GM06990 (cell line): ENCODE measurements around the gene RPP40.

Experiments
- DNase-seq: peaks from one replicate; pipeline ENCODE4 v3.0.0-alpha.2; 2011; ENCODE audit not compliant: insufficient read length; ENCODE audit errors: extremely low read depth
- H3K27me3 ChIP-seq: replicated peaks from 2 replicates; pipeline ENCODE4 v1.6.0; 2011; ENCODE audit warnings: low read length; ENCODE audit not compliant: control insufficient read depth, insufficient read depth
- H3K36me3 ChIP-seq: 2 replicates; pipeline ENCODE4 v1.5.1; 2011; ENCODE audit warnings: low read length; ENCODE audit not compliant: control insufficient read depth, insufficient read depth
- H3K4me3 ChIP-seq: replicated peaks from 2 replicates; pipeline ENCODE4 v1.5.1; 2011; ENCODE audit warnings: low read depth, mild to moderate bottlenecking, control low read depth, low read length
- CTCF ChIP-seq: IDR thresholded peaks from 2 replicates; pipeline ENCODE4 v1.5.1; 2011; ENCODE audit warnings: low read length, control low read depth, mild to moderate bottlenecking, inconsistent platforms; ENCODE audit not compliant: insufficient read depth, poor library complexity, severe bottlenecking

The RPP40 gene

GRCh38 chr6:5003604-5004372 lies at the start of gene RPP40:
TSS of gene RPP40 (minus strand) at chr6:5004037. CDS start at chr6:5004002, 35 bp downstream.
- no peaks in the 10 kb centered on the region; the same call in 1 of the 2 replicates for H3K36me3 ChIP-seq
- DNase-seq: peak; percentile 99
- no peaks in the 10 kb centered on the region for H3K27me3 ChIP-seq
- peak; percentile 91 for TF ChIP-seq CTCF
- H3K4me3 ChIP-seq: peak within 1 kb of the TSS; percentile 65

GRCh38 chr6:5053038-5053437 lies 49.2 kb upstream of the RPP40 start:
- Histone ChIP-seq H3K36me3 (no peaks in the 10 kb centered on the region), H3K4me3 (no peak overlapping the region), H3K27me3 (no peaks in the 10 kb centered on the region)
- no peak for TF ChIP-seq CTCF
- DNase-seq: no peak

- H3K4me3 ChIP-seq: no peak overlapping the region
- no peak for DNase-seq
- TF ChIP-seq CTCF: no peak
- no peaks in the 10 kb centered on the region for H3K27me3 ChIP-seq
- no peaks in the 10 kb centered on the region for H3K36me3 ChIP-seq
Observed at GRCh38 chr6:5051394-5051793, 47.6 kb upstream of the RPP40 start.

GRCh38 chr6:5050009-5050408 lies 46.2 kb upstream of the RPP40 start:
- no peak for DNase-seq
- Histone ChIP-seq H3K27me3 (no peaks in the 10 kb centered on the region), H3K4me3 (no peak overlapping the region), H3K36me3 (no peaks in the 10 kb centered on the region)
- TF ChIP-seq CTCF: no peak

- Histone ChIP-seq H3K36me3 (no peaks in the 10 kb centered on the region), H3K27me3 (no peaks in the 10 kb centered on the region), H3K4me3 (no peak overlapping the region)
- DNase-seq: no peak
- TF ChIP-seq CTCF: no peak
Observed at GRCh38 chr6:5046430-5046829, 42.6 kb upstream of the RPP40 start.
